Superior temporal gyrus (tissue), 1 donor: ENCODE measurements around the gene RAB30.

Experiments
- DNase-seq: peaks from one replicate; pipeline ENCODE4 v3.0.0-alpha.2; 2016; ENCODE audit errors: extremely low spot score

RAB30 gene

GRCh38 chr11:83070731-83071566, 748 bp downstream of the RAB30 start:
- DNase-seq = peak; percentile 78

- peak; percentile 45 for DNase-seq
Observed at GRCh38 chr11:83070044-83070701, 1.5 kb downstream of the RAB30 start.

DNA sequence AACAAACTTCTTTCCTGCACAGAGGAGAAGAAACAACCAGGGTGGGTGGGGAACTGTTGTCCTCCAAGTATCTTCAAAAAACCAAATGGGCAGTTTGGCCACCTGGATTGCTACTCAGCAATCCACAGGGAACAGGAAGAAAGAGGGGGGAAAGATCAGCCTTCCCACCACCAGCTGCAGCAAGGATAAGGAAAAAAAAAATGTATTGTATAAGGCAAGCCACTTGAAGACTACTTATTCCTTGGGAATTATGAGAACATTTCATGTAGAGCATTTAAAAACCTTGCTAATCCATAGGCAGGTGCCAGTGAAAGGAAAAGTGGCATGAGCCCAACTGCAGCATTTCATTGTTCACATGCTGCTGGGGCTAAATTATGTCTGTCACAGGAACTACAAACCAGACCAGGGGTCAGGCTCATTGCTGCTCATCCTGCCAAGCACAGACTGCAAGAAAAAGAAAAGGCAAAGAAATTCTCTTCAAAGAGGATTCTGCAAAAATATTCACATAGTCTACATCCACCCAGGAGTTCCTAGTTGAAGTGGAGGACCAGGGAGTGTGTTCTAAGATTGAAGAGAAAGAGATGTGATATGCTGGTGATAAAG, 2.2 kb downstream of the RAB30 start:
- no peak for DNase-seq

DNA sequence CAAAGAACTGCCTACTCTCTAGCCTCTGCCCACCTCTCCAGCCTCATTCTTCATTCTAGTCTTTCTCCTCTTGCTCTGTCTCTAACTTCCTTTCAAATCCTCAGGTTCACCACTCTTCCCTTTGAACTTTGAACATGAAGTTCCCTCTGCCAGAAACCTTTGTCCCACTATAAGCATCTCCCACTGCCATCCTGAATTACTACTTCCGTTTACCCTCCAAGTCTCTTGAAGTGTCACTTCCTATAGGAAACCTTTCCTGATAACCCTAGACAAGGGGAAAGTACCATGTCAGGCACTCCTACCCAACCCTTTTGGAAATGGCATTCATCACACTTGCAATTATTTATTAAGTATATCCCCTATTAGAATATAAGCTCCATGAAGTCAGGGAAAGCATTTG, 3.1 kb downstream of the RAB30 start:
- no peak for DNase-seq

DNA sequence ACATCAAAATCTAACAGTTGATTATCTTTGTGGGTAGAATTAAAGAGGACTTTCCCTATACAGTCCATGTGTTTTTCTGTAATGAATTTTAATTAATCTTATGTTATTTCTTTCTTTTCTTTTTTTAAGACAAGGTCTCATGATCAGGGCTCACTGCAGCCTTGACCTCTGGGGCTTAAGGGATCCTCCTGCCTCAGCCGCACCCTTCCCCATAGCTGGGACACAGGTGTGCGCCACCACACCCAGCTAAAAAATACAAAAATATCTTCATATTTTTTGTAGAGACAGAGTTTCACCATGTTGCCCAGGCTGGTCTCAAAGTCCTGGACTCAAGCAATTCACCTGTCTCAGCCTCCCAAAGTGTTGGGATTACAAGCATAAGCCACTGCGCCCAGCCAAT, 7.7 kb downstream of the RAB30 start:
- no peak for DNase-seq

- DNase-seq = no peak
Observed at GRCh38 chr11:83063073-83063754, 8.5 kb downstream of the RAB30 start.

DNA sequence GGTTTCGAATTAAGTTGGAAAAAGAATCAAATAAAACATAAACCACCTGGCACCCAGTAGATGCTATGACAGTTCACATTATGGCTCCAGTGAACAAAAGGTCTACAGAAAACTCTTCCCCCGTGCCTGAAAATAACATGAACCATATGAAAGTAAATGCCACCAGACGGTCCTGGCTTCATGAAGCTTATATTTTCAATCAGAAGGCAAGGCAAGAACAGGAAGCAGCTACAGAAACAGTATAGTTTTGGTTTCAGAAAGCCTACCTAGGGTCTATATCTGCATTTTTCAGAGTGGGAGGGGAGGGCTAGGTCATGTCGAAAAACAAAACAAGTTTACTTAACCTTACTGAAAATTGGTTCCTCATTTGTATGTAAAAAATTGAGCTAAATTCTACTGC, 9.8 kb downstream of the RAB30 start:
- DNase-seq = no peak

- no peak for DNase-seq
Observed at GRCh38 chr11:83060965-83061364, 10.7 kb downstream of the RAB30 start.

- DNase-seq = no peak
Observed at GRCh38 chr11:83057721-83058120, 14.0 kb downstream of the RAB30 start.

DNA sequence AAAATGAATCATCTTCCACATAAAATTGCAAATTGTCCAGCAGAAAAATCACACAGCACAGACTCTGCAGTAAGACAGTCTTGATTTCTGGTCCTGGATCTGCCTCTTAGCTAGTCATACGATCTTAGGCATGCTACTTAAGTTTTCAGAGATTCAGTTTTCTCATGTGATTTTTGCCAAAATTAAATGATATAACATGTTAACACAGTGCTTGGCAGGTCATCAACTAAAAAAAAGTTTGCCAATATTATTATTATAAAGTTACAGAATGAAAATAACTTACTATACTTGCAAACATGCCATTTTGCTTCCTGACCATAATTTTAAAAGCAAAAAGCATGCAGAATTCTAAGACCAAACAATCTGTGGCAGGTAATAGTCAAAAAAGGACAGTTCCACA, 15.1 kb downstream of the RAB30 start:
- no peak for DNase-seq

GRCh38 chr11:83056204-83056603, 15.5 kb downstream of the RAB30 start:
- DNase-seq = no peak

DNA sequence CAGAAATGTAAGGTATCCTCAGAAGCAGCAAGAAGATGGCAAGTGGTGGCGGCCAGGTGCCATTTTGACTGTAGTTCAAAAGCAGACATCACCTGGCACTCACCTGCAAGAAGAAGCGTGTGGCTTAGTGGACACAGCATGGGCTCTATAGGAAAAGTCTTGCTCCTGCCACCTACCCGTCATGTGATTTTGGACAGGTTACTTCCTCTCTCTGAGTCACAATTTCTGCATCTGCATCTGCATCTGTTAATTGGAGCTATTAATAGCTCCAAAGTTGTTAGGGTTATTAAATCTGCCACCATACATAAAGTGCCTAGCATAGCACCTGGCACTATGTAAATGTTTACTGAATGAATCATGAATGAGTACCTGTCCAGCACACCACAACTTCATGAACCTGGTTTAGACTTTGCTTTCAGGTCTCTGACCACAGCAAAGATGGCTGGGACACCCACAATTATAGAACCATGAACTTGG, 16.8 kb downstream of the RAB30 start:
- DNase-seq = no peak

DNA sequence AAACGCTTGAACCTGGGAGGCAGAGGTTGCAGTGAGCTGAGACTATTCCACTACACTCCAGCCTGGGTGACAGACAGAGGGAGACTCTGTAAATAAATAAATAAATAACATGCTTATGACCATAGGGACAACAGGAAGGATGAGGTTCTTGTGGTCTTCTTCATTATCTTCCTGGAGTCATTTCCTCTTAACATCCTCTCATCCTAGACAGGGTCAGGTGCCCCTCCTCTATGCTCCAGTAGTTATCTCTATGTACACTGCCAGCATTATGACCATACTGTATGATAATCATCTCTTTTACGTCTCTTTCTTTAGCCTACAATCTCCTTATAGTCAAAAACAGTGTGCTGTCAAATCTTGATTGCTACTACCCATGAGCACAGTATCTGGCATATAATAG, 17.7 kb downstream of the RAB30 start:
- DNase-seq = no peak

GRCh38 chr11:83051760-83052671, 19.7 kb downstream of the RAB30 start:
- DNase-seq = no peak

- no peak for DNase-seq
Observed at GRCh38 chr11:83047515-83048225, 24.0 kb downstream of the RAB30 start.

GRCh38 chr11:83046621-83047172, 25.0 kb downstream of the RAB30 start:
- DNase-seq = no peak

GRCh38 chr11:83044958-83045712, 26.6 kb downstream of the RAB30 start:
- DNase-seq = no peak

- DNase-seq = no peak
Observed at GRCh38 chr11:83042964-83043711, 28.6 kb downstream of the RAB30 start.

- no peak for DNase-seq
Observed at GRCh38 chr11:83041126-83041525, 30.6 kb downstream of the RAB30 start.
